Purkinje cell (primary cell): Measurements from ENCODE around the gene CCDC68. TPM values are rescaled to one million over a fixed set of nuclear protein-coding genes. Genes with fewer than 3 reads are reported as not detected.

ENCODE experiments used
- polyA plus RNA-seq: library from polyadenylated mRNA; unstranded; fragments of >200 nt; fragmentation: Nextera tagmentation; gene quantifications from 2 replicates; pipeline ENCODE4 v1.2.1, GENCODE V29; 2014

Gene CCDC68, protein sequence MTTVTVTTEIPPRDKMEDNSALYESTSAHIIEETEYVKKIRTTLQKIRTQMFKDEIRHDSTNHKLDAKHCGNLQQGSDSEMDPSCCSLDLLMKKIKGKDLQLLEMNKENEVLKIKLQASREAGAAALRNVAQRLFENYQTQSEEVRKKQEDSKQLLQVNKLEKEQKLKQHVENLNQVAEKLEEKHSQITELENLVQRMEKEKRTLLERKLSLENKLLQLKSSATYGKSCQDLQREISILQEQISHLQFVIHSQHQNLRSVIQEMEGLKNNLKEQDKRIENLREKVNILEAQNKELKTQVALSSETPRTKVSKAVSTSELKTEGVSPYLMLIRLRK
- polyA plus RNA-seq: not detected in 2 replicates

DNA sequence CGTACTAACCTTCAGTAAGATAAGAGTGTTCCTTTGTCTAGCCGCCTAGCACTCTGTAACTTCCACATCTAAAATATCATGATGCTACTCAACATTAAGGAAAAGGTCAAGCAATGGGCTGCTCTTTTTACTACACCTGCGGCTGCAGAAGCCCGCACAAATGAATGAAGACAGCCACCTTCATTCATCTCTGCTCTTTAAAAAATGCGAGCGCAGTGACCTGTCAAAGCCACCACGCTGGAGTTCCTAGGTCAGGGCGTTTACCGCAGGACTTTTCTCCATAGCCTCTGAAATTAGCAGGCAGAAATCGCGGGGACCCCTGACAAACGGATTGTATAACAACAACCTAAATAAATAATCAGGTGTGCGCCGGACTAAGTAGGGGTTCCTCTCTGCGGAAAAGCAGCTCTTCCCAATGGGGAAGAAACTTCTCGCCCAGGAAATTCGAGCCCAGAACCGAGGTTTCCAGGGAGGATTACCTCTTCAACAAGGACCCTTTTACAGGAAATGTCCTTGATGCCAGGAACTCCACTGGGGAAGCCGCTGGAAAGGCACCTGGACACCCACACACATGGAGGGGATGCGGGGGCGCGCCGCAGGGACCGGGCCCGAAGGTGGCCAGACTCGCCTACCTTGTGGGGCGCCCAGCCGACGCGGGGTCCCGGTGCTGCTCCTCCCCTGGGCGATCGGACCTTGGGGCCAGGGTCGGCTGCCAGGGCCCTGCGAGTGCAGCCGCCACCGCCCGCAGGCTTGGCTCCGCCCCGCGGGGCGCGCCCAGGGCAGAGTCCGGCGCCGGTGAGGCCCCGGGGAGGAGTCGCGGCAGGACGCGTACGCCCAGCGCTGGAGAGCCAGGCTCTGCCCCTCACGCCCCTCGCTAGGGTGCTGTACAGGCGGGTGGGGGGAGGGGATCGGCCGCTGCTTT, at the start of gene CCDC68:
Gene CCDC68 (minus strand): TSS at position 758 of the 922 bp plus-strand sequence. CDS start 16,670 bp downstream, outside the sequence.

Other genes starting within 250 kb of the CCDC68 start
- 6.7 and 9.1 TPM in 2 replicates for gene RAB27B, start 131.0 kb downstream of the CCDC68 start, polyA plus RNA-seq